ENCODE data around the gene ADAR. TPM values are rescaled to one million over a fixed set of nuclear protein-coding genes. Genes with fewer than 3 reads are reported as not detected.

Gene ADAR
- total and polyA plus RNA-seq, 2 of the 8 experiments (the other 6 are each of a cell fraction or from before 2014, with no cell fraction given) = 125 to 242 TPM

GRCh38 chr1:154589780-154590179 lies 18.2 kb downstream of the ADAR start:
- Histone ChIP-seq H3K4me1 (replicated peaks in 1 of 4; ENCODE audit: control insufficient read depth in 3 of 4, insufficient read depth in 4 of 4, low read length in 3 of 4) (no peaks in the 10 kb centered on the region), H3K4me3 (ENCODE audit: extremely low read depth in 1 of 4, insufficient read depth in 2 of 4, low read depth in 3 of 4, low read length in 4 of 4) (no peak overlapping the region), H4K5ac (ENCODE audit: insufficient read length, low read depth, low read length) (no peak overlapping the region), H3K18ac (ENCODE audit: extremely low read depth, low read length) (no peak overlapping the region), H3K56ac (replicated peaks; ENCODE audit: insufficient read length, low read depth, low read length) (no peak overlapping the region), H3K23me2 (ENCODE audit: low read depth, low read length) (no peaks in the 10 kb centered on the region), H2BK20ac (ENCODE audit: low read length) (no peak overlapping the region), H3K9me3 (ENCODE audit: insufficient read depth in 2 of 2, low read depth in 1 of 2, low read length in 1 of 2) (no peaks in the 10 kb centered on the region), H3K79me2 (ENCODE audit: control insufficient read depth in 1 of 2, insufficient read depth in 2 of 2, low read length in 2 of 2) (no peaks in the 10 kb centered on the region), H3K9ac (replicated peaks in 1 of 4; ENCODE audit: extremely low read depth in 1 of 4, low read depth in 3 of 4, low read length in 3 of 4) (no peak overlapping the region), H3K79me1 (ENCODE audit: low read depth, low read length) (peaks cover 4% of the 10 kb centered on the region; the same call in 1 of the 2 replicates), H2AFZ (ENCODE audit: low read length) (no peak overlapping the region), H3K27me3 (replicated peaks in 1 of 4; ENCODE audit: control insufficient read depth in 3 of 4, extremely low read depth in 1 of 4, insufficient read depth in 3 of 4, low read length in 3 of 4) (no peaks in the 10 kb centered on the region), H3K36me3 (ENCODE audit: control insufficient read depth in 2 of 4, insufficient read depth in 4 of 4, low read length in 3 of 4) (peaks cover 52 to 94% (median 80%) of the 10 kb centered on the region in 4 experiments), H2BK5ac (ENCODE audit: low read depth, low read length) (no peak overlapping the region), H3K23ac (ENCODE audit: insufficient read length) (no peak overlapping the region), H3K4ac (replicated peaks; ENCODE audit: insufficient read length, low read depth, low read length) (no peak overlapping the region), H3K27ac (ENCODE audit: low read depth, low read length) (no peak overlapping the region), H2AK5ac (ENCODE audit: low read depth, low read length) (no peak overlapping the region), H4K91ac (replicated peaks; ENCODE audit: insufficient read length, low read length) (no peak overlapping the region), H3K14ac (ENCODE audit: insufficient read length) (no peak overlapping the region), H3K4me2 (ENCODE audit: insufficient read depth in 1 of 2, low read depth in 2 of 2, low read length in 2 of 2) (no peak overlapping the region), H2BK12ac (ENCODE audit: low read depth, low read length) (no peak overlapping the region), H4K20me1 (replicated peaks in 1 of 2; ENCODE audit: control insufficient read depth in 1 of 2, insufficient read depth in 2 of 2, low read length in 2 of 2) (peaks cover 9 to 14% of the 10 kb centered on the region in 2 experiments), H4K8ac (ENCODE audit: extremely low read depth, insufficient read depth, low read length) (no peak overlapping the region), H2BK120ac (replicated peaks; ENCODE audit: low read depth, low read length) (no peak overlapping the region), H2BK15ac (ENCODE audit: low read length) (no peak overlapping the region)
- FAIRE-seq = no peak
- WGBS, 2 experiments (ENCODE audit: extremely low coverage in 1 of 2, insufficient coverage in 1 of 2, insufficient read length in 1 of 2, insufficient replicate concordance in 2 of 2, low coverage in 1 of 2, low lambda C conversion rate in 2 of 2, missing lambda C conversion rate in 1 of 2) = 90% methylated on average over 9 of the region's 10 CpGs; no CpG with 5 or more reads in 1 of the 2 experiments
- no peak for TF ChIP-seq ATF3 (IDR thresholded peaks at IDR 0.05; ENCODE audit: insufficient read depth, low read depth, low read length)
- TF ChIP-seq RXRA (IDR thresholded peaks at IDR 0.05; ENCODE audit: insufficient read depth, low read depth, low read length) = no peak
- no peak for TF ChIP-seq POLR2A (IDR thresholded peaks at IDR 0.05; ENCODE audit: control extremely low read depth in 1 of 2, low read depth in 2 of 2, low read length in 2 of 2)
- TF ChIP-seq MAX (IDR thresholded peaks at IDR 0.05) = no peak
- no peak for TF ChIP-seq CEBPB (IDR thresholded peaks at IDR 0.05; ENCODE audit: low read depth, low read length)
- TF ChIP-seq SIRT6 (IDR thresholded peaks at IDR 0.05; ENCODE audit: low read length) = no peak
- no peak for TF ChIP-seq NRF1 (IDR thresholded peaks at IDR 0.05; ENCODE audit: low read depth, low read length)
- no peak for TF ChIP-seq JUND (IDR thresholded peaks at IDR 0.05; ENCODE audit: low read length)
- no peak for TF ChIP-seq KDM1A (IDR thresholded peaks at IDR 0.05; ENCODE audit: borderline replicate concordance, low read length)
- no peak for DNase-seq (ENCODE audit: low read depth in 1 of 2, low spot score in 2 of 2)
- CTCF ChIA-PET (ENCODE audit: partially characterized antibody) = interaction anchor here (1.2 to 4.8 kb wide), 4 partner anchors 9 to 110 kb away, joined by 3 to 21 read pairs (median 6); no protein-coding TSS in a partner anchor
- POLR2A ChIA-PET (ENCODE audit: partially characterized antibody) = interaction anchor here (1.2 to 3.0 kb wide), 7 partner anchors 9 to 23 kb away, joined by 4 to 23 read pairs (median 5); partner anchors contain the start of genes ADAR and CHRNB2
